ENCODE measurements around the gene CDK2AP2. TPM values are rescaled to one million over a fixed set of nuclear protein-coding genes. Genes with fewer than 3 reads are reported as not detected.
A peak's percentile ranks its signal among the peaks of the same experiment; 100 is the strongest.

CDK2AP2 gene
- total RNA-seq, 4 donors from 2014 or later, result 2.1 to 28.7 (median 6.9) TPM

DNA sequence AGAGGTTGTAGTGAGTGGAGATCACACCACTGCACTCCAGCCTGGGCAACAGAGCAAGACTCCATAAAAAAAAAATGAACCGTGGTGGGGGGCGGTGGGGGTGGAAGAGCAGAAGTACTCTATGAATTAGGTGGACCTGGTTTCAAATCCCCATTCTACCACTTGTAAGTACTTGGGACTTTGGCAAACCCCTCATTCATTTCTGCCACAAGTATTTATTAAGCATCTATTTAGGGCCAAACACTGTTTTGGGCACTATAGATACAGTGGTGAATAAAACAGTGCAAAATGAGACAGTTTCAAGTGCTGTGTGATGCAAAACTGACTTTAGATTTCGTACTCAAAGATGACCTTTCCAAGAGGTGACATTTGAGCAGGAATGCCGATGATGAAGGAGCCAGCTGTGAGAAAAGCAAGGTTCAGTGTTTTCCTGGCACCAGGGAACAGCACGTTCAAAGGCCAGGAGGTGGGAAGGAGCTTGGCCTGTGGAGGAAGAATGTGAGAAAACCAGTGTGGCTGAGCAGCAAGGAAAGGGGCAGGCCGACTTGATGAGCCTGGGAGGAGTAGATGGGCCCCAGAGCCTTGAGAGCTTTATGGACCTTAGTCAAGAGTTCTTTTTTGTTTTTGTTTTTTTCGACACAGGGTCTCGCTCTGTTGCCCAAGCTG lies 37.5 kb downstream of the CDK2AP2 start:
- Histone ChIP-seq H3K27ac (no peak overlapping the region), H3K27me3 (no peaks in the 10 kb centered on the region), H3K36me3 (no peaks in the 10 kb centered on the region), H3K4me3 (no peak overlapping the region), H3K9me3 (no peaks in the 10 kb centered on the region), H3K4me1 (peaks cover 0 to 6% of the 10 kb centered on the region in 2 donors)
- TF ChIP-seq, protein P1, sequence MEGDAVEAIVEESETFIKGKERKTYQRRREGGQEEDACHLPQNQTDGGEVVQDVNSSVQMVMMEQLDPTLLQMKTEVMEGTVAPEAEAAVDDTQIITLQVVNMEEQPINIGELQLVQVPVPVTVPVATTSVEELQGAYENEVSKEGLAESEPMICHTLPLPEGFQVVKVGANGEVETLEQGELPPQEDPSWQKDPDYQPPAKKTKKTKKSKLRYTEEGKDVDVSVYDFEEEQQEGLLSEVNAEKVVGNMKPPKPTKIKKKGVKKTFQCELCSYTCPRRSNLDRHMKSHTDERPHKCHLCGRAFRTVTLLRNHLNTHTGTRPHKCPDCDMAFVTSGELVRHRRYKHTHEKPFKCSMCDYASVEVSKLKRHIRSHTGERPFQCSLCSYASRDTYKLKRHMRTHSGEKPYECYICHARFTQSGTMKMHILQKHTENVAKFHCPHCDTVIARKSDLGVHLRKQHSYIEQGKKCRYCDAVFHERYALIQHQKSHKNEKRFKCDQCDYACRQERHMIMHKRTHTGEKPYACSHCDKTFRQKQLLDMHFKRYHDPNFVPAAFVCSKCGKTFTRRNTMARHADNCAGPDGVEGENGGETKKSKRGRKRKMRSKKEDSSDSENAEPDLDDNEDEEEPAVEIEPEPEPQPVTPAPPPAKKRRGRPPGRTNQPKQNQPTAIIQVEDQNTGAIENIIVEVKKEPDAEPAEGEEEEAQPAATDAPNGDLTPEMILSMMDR (IDR thresholded peaks at IDR 0.05), result no peak
- TF ChIP-seq POLR2A (IDR thresholded peaks at IDR 0.05), result no peak
- DNase-seq, result no peak
- intact Hi-C loops (cut with DNase I; ENCODE audit: low total_unique reads), result no loop called here

DNA sequence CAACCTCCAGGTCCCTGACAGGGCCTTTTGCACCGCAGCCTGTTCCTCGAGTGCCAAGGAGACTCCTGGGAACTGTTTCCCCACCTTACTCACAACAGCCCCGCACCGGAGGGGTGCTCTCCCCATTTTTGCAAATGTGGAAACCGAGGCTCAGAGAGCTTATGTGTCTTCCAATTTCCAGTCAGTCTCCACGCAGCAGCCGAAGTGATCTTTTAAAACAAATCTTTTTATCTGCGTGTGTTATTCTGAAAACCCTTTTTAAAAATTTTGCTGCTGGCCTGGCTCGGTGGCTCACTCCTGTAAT lies 38.5 kb downstream of the CDK2AP2 start:
- H3K4me1 ChIP-seq, result peaks cover 0 to 6% of the 10 kb centered on the region in 2 donors
- H3K36me3 ChIP-seq, result no peaks in the 10 kb centered on the region
- TF ChIP-seq POLR2A (IDR thresholded peaks at IDR 0.05), result no peak
- TF ChIP-seq, protein P1 (IDR thresholded peaks at IDR 0.05), result no peak
- no peaks in the 10 kb centered on the region for H3K27me3 ChIP-seq
- no peaks in the 10 kb centered on the region for H3K9me3 ChIP-seq
- no peak for DNase-seq
- intact Hi-C loops (cut with DNase I; ENCODE audit: low total_unique reads), result no loop called here
- H3K4me3 ChIP-seq, result peak overlapping the region; percentile 77 to 87
- H3K27ac ChIP-seq, result peak overlapping the region; percentile 91 to 92

DNA sequence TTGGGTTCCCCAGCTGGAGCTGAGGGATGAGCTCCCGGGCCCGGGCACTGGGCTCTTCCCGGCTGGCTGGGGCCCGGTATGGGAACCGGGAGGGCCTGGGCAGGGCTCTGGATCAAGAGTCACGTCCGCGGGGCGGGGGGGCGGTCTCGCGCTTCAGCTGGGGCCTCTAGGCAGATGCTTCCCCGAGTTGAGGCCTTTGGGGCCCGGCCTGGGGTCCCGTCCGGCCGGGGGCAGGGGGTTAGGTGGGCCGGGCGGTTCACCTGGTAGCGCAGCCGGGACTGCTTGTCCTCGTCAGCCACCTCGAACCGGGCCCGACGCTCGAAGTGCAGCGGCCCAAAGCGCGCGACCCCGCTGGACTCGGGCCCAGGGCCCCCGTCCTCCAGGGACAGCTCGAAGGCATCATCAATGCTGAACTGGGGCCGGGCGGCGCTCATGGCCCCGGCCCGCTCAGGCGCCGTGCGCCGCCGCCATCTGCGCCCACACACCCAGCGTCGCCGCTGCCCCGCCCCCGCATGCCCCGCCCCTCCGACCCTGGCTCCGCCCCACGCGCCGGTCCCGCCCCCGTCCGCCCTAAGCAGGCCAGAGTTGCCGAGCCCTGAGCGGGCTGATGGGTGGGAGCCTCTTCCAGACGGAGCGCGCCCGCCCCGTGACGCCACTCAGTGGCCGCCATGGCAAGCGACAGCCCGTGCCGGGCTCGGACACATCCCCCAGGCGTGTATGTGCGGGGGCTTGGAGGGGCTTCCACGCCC lies 39.0 kb downstream of the CDK2AP2 start, which contains the start of gene TMEM134:
TMEM134 (minus strand) TSS at position 493 of the 749 bp plus-strand sequence; CDS start at position 434, 59 bp downstream.
- Histone ChIP-seq H3K36me3 (no peaks in the 10 kb centered on the region), H3K9me3 (no peaks in the 10 kb centered on the region), H3K27ac (peak within 1 kb of the TSS; percentile 91 to 92), H3K4me3 (peak within 1 kb of the TSS; percentile 77 to 87), H3K4me1 (peaks cover 0 to 6% of the 10 kb centered on the region in 2 donors), H3K27me3 (no peaks in the 10 kb centered on the region)
- TF ChIP-seq, protein P1 (IDR thresholded peaks at IDR 0.05), result peak; percentile 37 to 66 (median 54)
- TF ChIP-seq POLR2A (IDR thresholded peaks at IDR 0.05), result peak; percentile 32 to 76
- peak; percentile 90 for DNase-seq
- intact Hi-C loops (cut with DNase I; ENCODE audit: low total_unique reads), result no loop called here

DNA sequence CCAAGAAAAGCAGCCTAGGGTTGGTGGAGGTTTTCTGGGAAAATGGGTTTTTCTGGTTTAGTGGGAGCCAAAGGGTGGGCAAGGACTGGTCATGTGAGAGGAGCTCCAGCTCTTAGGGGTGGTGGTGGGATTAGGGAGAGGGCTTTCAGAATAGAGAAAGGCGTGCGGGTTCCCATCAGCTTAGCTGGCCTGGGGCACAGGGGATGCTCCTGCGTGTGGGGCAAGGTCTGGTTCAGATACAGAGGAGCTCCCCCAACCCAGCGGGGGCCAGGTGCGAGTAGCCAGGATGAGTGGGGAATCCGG lies 39.6 kb downstream of the CDK2AP2 start:
- Histone ChIP-seq H3K27me3 (no peaks in the 10 kb centered on the region), H3K9me3 (no peaks in the 10 kb centered on the region), H3K4me1 (peaks cover 0 to 6% of the 10 kb centered on the region in 2 donors), H3K27ac (peak overlapping the region; percentile 91 to 92), H3K36me3 (no peaks in the 10 kb centered on the region), H3K4me3 (peak overlapping the region; percentile 77 to 87)
- no peak for TF ChIP-seq POLR2A (IDR thresholded peaks at IDR 0.05)
- TF ChIP-seq, protein P1 (IDR thresholded peaks at IDR 0.05), result no peak
- no peak for DNase-seq
- intact Hi-C loops (cut with DNase I; ENCODE audit: low total_unique reads), result no loop called here

DNA sequence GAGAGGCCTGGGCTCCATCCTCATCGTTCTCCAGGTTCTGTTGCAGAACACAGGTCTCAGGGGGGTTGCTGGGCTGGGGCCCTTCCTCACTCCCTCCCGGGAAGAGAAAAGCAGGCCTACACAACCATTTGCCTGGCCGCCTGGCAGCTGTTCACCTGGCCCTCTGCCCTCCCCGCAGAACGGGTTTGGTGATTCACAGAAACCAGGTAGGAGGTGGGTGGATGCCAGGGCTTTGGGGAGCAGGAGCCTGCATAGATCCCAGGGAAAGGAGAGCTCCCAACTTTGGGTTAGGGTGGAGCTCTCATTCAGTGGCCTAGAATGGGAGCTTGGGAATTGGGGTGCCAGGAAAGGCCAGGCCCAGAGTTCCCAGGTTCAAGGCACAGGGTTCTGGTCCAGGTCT lies 39.9 kb downstream of the CDK2AP2 start:
- DNase-seq, result peak; percentile 44 to 53
- no peaks in the 10 kb centered on the region for H3K9me3 ChIP-seq
- intact Hi-C loops (cut with DNase I; ENCODE audit: low total_unique reads), result no loop called here
- peak overlapping the region; percentile 91 to 92 for H3K27ac ChIP-seq
- H3K27me3 ChIP-seq, result no peaks in the 10 kb centered on the region
- TF ChIP-seq POLR2A (IDR thresholded peaks at IDR 0.05), result no peak
- TF ChIP-seq, protein P1 (IDR thresholded peaks at IDR 0.05), result no peak
- peak overlapping the region; percentile 77 to 87 for H3K4me3 ChIP-seq
- peaks cover 0 to 6% of the 10 kb centered on the region in 2 donors for H3K4me1 ChIP-seq
- no peaks in the 10 kb centered on the region for H3K36me3 ChIP-seq
